Measurements from ENCODE around the gene DET1. TPM values are rescaled to one million over a fixed set of nuclear protein-coding genes. Genes with fewer than 3 reads are reported as not detected.

The DET1 gene
- total RNA-seq, 1 experiment from 2014 or later, result 9.6 TPM

GRCh38 chr15:88512078-88512477 lies 34.4 kb downstream of the DET1 start:
- no peak for DNase-seq (ENCODE audit: low read depth, low spot score)
- in situ Hi-C loops (cut with HindIII; ENCODE audit: low pct_unique_long_range_greater_than_20kb, low sequenced_read_pairs), result no loop called here

- in situ Hi-C loops (cut with HindIII; ENCODE audit: low pct_unique_long_range_greater_than_20kb, low sequenced_read_pairs), result no loop called here
- DNase-seq (ENCODE audit: low read depth, low spot score), result no peak
These were observed 35.3 kb downstream of the DET1 start for GRCh38 chr15:88511161-88511560.

DNA sequence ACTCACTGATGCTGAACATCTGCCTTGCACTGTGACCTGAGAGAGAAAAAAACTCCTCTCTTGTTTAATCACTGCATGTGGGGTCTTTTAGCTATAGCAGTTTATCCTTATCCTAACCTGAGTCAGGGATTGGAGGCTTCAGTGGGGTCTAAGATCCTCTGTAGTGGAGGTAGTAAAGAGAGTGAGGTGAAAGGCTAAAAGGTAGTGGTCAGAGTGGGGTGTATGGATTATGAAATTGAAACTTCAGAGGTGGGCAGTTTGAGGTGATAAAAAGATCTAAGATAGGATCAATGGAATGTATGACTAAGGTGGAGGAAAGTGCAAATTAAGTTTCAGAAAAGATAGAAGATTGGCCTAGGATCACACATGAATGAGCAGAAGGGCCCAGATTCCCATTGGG lies 36.5 kb downstream of the DET1 start:
- no peak for DNase-seq (ENCODE audit: low read depth, low spot score)
- in situ Hi-C loops (cut with HindIII; ENCODE audit: low pct_unique_long_range_greater_than_20kb, low sequenced_read_pairs), result no loop called here

GRCh38 chr15:88509321-88509720 lies 37.2 kb downstream of the DET1 start:
- DNase-seq (ENCODE audit: low read depth, low spot score), result no peak
- in situ Hi-C loops (cut with HindIII; ENCODE audit: low pct_unique_long_range_greater_than_20kb, low sequenced_read_pairs), result no loop called here

DNA sequence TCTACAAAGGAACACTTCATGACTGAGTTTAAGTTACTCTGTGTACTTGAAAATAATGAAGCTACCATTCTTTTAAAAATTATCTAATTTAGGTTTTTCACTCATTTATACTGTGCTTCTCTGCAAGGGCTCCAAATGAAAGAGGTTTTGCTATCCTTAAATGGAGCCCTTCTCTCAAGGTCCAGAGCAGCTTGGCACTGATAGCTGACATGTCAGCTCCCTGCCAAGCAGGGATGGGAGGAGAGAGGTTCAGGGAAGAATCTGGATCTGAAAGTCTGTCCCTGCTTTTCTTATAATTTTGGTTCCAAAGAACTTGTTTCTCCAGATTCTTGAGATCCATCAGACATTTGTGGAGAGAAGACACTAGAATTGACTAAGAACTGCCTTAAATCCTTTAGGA lies 39.9 kb downstream of the DET1 start:
- in situ Hi-C loops (cut with HindIII; ENCODE audit: low pct_unique_long_range_greater_than_20kb, low sequenced_read_pairs), result no loop called here
- DNase-seq (ENCODE audit: low read depth, low spot score), result no peak

DNA sequence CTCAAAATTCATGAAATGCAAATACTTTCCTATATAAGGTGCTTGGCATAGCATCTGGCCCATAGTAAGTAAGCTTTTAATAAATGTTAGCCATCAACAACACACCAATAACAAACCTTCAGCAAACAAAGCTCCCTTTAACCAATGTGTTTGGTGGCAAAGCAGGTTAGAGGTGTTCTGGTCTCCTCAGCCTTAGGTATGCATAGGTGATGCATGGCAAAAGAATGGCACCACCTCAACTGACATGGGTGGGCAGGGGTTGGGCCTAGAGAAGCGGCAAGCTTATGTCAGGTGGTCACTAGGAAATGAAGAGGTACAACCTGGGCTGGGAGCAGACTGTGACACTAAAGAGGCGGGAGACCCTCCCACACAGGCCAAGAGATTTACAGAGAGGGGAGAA lies 40.8 kb downstream of the DET1 start:
- no peak for DNase-seq (ENCODE audit: low read depth, low spot score)
- in situ Hi-C loops (cut with HindIII; ENCODE audit: low pct_unique_long_range_greater_than_20kb, low sequenced_read_pairs), result no loop called here

DNA sequence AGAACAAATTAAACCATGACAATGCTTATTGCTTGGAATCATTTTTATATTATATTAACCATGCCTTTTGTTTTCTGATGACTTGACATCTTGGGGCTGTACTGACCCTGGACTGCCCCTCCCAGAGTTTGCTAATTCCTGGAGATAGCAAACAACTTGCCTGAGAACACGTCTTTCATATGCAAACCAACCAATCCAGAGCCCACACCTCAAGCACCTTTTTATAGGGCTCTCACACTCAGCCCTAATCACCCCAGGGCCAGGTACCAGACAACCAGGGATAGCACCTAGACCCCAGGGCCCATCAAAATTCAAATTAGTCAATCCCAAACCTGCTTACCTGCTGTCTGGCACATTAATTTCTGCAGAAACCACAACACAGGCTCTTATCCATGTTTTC lies 42.0 kb downstream of the DET1 start:
- no peak for DNase-seq (ENCODE audit: low read depth, low spot score)
- in situ Hi-C loops (cut with HindIII; ENCODE audit: low pct_unique_long_range_greater_than_20kb, low sequenced_read_pairs), result no loop called here

DNA sequence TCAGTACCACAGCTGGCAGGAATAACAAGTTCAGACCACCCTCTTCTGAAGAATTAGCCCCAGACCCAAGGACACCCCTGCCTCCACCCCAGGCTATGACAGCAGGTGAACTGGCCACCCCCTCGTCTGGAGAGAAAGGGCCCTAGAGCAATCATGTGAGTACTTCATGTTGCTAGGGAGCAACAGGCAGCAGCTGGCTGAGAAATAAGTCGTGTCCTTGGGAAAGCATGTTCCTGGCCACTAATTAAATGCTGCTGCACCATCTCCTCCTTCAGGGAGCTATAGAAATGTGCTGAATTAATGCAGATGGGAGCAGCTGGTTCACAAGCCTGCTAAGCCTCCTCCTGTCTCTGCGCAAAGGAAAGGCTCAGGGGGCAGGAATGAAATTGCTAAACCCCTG lies 47.5 kb downstream of the DET1 start:
- in situ Hi-C loops (cut with HindIII; ENCODE audit: low pct_unique_long_range_greater_than_20kb, low sequenced_read_pairs), result no loop called here

DNA sequence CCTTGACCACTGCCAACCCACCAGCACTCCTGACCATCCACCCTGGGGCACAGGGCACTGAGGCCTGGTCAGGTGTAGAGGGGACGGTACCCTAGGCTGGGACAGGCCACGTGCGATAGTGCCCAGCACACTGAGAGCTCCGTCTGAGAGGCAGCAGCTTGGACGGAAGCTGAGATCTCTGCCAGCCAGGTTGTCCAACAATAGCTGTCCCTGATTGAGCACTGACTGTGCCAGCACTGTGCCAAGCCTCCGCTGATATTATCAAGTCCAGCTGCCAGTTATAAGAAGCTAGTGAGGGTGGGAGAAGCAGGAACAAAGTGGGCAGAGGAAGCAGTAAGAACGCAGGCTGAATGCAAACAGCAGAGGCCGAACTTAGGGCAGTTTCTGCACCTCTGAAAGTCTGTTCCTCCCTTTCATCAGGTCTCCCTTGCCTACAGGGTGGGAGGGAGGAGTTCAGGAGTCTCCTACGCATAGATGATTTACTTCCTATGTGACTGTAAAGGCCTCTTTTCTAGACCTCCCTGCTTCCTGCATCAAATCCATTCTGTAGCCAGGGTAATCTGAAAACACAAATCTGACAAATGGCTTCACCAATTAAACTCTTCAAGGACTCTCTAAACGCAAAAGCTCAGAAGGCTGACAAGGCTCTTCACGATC lies 49.2 kb downstream of the DET1 start:
- in situ Hi-C loops (cut with HindIII; ENCODE audit: low pct_unique_long_range_greater_than_20kb, low sequenced_read_pairs), result no loop called here
- DNase-seq (ENCODE audit: low read depth, low spot score), result no peak

More for the DNA sequence above, 47.5 kb downstream of the DET1 start:
- DNase-seq (ENCODE audit: low read depth, low spot score), result no peak

DNA sequence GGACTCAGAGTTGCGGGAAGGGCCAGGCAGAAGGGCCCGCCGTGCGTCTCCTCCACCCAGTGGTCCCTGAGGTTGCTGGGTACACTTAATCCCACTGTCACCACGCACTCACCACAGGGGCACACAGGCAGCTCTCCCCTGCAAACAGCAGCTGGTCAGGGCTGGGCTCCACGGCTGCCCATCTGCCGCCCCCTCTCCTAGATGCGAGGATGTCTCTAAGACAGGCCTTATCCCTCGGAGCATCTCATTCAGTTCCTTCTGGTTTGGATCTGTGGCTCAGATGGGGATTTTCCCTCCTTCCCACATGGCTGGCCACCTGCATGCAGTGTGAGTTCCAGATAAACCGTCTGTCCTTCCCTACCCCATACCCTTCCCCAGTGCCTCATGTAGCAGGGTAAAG lies 52.6 kb downstream of the DET1 start:
- no peak for DNase-seq (ENCODE audit: low read depth, low spot score)
- in situ Hi-C loops (cut with HindIII; ENCODE audit: low pct_unique_long_range_greater_than_20kb, low sequenced_read_pairs), result no loop called here

- in situ Hi-C loops (cut with HindIII; ENCODE audit: low pct_unique_long_range_greater_than_20kb, low sequenced_read_pairs), result no loop called here
- DNase-seq (ENCODE audit: low read depth, low spot score), result no peak
These were observed 55.3 kb downstream of the DET1 start for GRCh38 chr15:88491158-88491557.

GRCh38 chr15:88490036-88490435 lies 56.4 kb downstream of the DET1 start:
- no peak for DNase-seq (ENCODE audit: low read depth, low spot score)
- in situ Hi-C loops (cut with HindIII; ENCODE audit: low pct_unique_long_range_greater_than_20kb, low sequenced_read_pairs), result no loop called here

DNA sequence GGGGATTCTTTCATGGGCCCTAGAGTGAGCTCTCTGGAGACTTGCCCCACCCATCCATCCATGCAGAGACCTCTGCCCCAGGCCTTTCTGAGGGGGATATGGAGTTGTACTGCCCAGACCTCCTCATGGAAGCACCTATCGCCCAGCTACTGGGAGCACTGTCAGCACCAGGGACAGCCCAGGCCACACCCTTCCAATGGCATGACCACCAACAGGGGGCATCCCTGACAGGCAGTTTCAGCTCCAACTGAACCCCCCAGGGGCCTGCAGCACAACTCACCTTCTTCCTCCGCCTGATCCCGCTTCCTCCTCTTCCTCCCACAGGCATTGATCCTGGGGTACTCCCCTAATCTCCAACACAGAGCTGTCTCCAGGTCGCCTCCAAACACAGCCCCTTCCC lies 57.2 kb downstream of the DET1 start:
- in situ Hi-C loops (cut with HindIII; ENCODE audit: low pct_unique_long_range_greater_than_20kb, low sequenced_read_pairs), result no loop called here
- no peak for DNase-seq (ENCODE audit: low read depth, low spot score)

GRCh38 chr15:88487796-88488523 lies 58.5 kb downstream of the DET1 start:
- DNase-seq (ENCODE audit: low read depth, low spot score), result no peak
- in situ Hi-C loops (cut with HindIII; ENCODE audit: low pct_unique_long_range_greater_than_20kb, low sequenced_read_pairs), result no loop called here

- DNase-seq (ENCODE audit: low read depth, low spot score), result no peak
- in situ Hi-C loops (cut with HindIII; ENCODE audit: low pct_unique_long_range_greater_than_20kb, low sequenced_read_pairs), result no loop called here
These were observed 59.2 kb downstream of the DET1 start for GRCh38 chr15:88487178-88487795.

- DNase-seq (ENCODE audit: low read depth, low spot score), result no peak
- in situ Hi-C loops (cut with HindIII; ENCODE audit: low pct_unique_long_range_greater_than_20kb, low sequenced_read_pairs), result no loop called here
These were observed 61.7 kb downstream of the DET1 start for GRCh38 chr15:88484682-88485331.

- in situ Hi-C loops (cut with HindIII; ENCODE audit: low pct_unique_long_range_greater_than_20kb, low sequenced_read_pairs), result no loop called here
- no peak for DNase-seq (ENCODE audit: low read depth, low spot score)
These were observed 64.2 kb downstream of the DET1 start for GRCh38 chr15:88482263-88482662.

- DNase-seq (ENCODE audit: low read depth, low spot score), result no peak
- in situ Hi-C loops (cut with HindIII; ENCODE audit: low pct_unique_long_range_greater_than_20kb, low sequenced_read_pairs), result no loop called here
These were observed 65.5 kb downstream of the DET1 start for GRCh38 chr15:88480981-88481380.

All from SK-MEL-5 (cell line).